Esophagus muscularis mucosa (tissue), 4 donors: ENCODE measurements around the gene RERE.

Source experiments
- EP300 ChIP-seq: sonication (generic); formaldehyde crosslinking; IDR thresholded peaks from one replicate; pipeline ENCODE4 v1.6.1; 2017; ENCODE audit warnings: antibody characterized with exemption
- POLR2A ChIP-seq: fragments of 450-650 bp; IDR thresholded peaks from one replicate; pipeline ENCODE4 v1.6.1; 2017; ENCODE audit warnings: antibody characterized with exemption, moderate library complexity, mild to moderate bottlenecking, low read depth
- TF ChIP-seq, protein P1 (sequence below), 3 experiments: fragments of 200-600 bp in 2 of 3; fragments of 450-650 bp in 1 of 3; sonication (generic) in 2 of 3; IDR thresholded peaks; one replicate each; pipeline ENCODE4 v1.5.1; 2017 to 2019; ENCODE audit warnings: antibody characterized with exemption in 3 of 3, mild to moderate bottlenecking in 2 of 3, moderate library complexity in 1 of 3

DNA sequence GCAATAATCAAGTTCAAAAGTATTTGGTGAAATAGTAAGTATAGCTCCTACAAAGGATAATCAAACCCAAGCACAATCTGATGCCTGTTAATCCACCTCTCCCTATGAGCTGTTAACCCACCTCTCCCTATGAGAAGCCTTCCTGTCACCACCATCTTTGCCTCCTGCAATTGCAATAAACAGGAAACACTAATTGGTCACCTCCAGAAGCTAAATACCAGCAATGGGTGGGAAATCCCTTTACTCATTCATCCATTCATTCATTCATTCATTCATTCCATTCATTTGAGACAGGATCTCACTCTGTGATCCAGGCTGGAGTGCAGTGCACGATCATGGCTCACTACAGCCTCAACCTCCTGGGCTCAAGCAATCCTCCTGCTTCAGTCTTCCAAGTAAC lies 132.8 kb downstream of the RERE start:
- TF ChIP-seq, protein P1, sequence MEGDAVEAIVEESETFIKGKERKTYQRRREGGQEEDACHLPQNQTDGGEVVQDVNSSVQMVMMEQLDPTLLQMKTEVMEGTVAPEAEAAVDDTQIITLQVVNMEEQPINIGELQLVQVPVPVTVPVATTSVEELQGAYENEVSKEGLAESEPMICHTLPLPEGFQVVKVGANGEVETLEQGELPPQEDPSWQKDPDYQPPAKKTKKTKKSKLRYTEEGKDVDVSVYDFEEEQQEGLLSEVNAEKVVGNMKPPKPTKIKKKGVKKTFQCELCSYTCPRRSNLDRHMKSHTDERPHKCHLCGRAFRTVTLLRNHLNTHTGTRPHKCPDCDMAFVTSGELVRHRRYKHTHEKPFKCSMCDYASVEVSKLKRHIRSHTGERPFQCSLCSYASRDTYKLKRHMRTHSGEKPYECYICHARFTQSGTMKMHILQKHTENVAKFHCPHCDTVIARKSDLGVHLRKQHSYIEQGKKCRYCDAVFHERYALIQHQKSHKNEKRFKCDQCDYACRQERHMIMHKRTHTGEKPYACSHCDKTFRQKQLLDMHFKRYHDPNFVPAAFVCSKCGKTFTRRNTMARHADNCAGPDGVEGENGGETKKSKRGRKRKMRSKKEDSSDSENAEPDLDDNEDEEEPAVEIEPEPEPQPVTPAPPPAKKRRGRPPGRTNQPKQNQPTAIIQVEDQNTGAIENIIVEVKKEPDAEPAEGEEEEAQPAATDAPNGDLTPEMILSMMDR (IDR thresholded peaks at IDR 0.05): no peak
- no peak for TF ChIP-seq POLR2A
- TF ChIP-seq EP300: no peak
